HCT116 (cell line): ENCODE measurements around the gene HSPG2. TPM values are rescaled to one million over a fixed set of nuclear protein-coding genes. Genes with fewer than 3 reads are reported as not detected.
"Not testable (repeated sequence)": the region's sequence is repeated elsewhere in the genome, so short reads cannot be mapped to it uniquely, and the experiment has no call there.

Experiments
- ATAC-seq: fragments of 200-7000 bp; cut with Tn5 transposase; 2 replicates; pipeline ENCODE4 v1.9.1; 2020; ENCODE audit warnings: mild to moderate bottlenecking, moderate library complexity
- BruUV-seq: library from RNA; stranded (reverse); fragments of 400-500 nt; replicated peaks from 2 replicates; lab custom pipeline; 2021; lab: Mats Ljungman, UMichigan
- CTCF ChIA-PET: fragments of 300-600 bp; sonication (Branson Sonifier 250); formaldehyde crosslinking; loops from one replicate; lab custom pipeline; 2021; ENCODE audit warnings: antibody characterized with exemption; lab: Charles Lee
- POLR2A ChIA-PET: fragments of 300-600, 350-600 bp; sonication (Branson Sonifier 250); formaldehyde crosslinking; loops from one replicate; lab custom pipeline; 2021; ENCODE audit warnings: antibody characterized with exemption; lab: Charles Lee
- RAD21 ChIA-PET, 2 experiments: fragments of 300-600 bp; sonication (Branson Sonifier 250); formaldehyde crosslinking; loops; one replicate each; lab custom pipeline; 2023; ENCODE audit warnings: low total read pairs in 2 of 2; ENCODE audit not compliant: uncharacterized antibody in 2 of 2, unreplicated experiment in 2 of 2, low non-redundant PET in 1 of 2; lab: Charles Lee
- DNase-seq: peaks from one replicate; pipeline ENCODE4 v3.0.0-alpha.2; 2010; ENCODE audit warnings: low read depth, low spot score
- H2AFZ ChIP-seq: fragments of 200-600 bp; shearing (Covaris generic), sonication (generic); 2 replicates; pipeline ENCODE4 v1.6.1; 2017; ENCODE audit warnings: low read depth, mixed run types, mixed read lengths, antibody characterized with exemption, low read length; ENCODE audit not compliant: poor library complexity, severe bottlenecking
- H3K27ac ChIP-seq: 2 replicates; pipeline ENCODE4 v1.5.1; 2012; ENCODE audit warnings: low read depth, low read length
- H3K27me3 ChIP-seq: fragments of 200-600 bp; sonication (generic); 2 replicates; pipeline ENCODE4 v1.6.1; 2016; ENCODE audit warnings: mixed run types, low read length, mixed read lengths; ENCODE audit not compliant: insufficient read depth
- H3K36me3 ChIP-seq, 2 experiments: fragments of 200-500 bp in 1 of 2; fragments of 200-600 bp in 1 of 2; sonication (Bioruptor generic) in 1 of 2; sonication (generic) in 1 of 2; 2 replicates each; pipeline versions ENCODE4 v1.5.1 to v1.6.1; 2014 to 2016; ENCODE audit warnings: low read length in 2 of 2, inconsistent platforms in 1 of 2, mixed read lengths in 1 of 2, mixed run types in 1 of 2; ENCODE audit not compliant: insufficient read depth in 2 of 2, control insufficient read depth in 1 of 2
- H3K4me1 ChIP-seq, 2 experiments: fragments of 200-600 bp in 1 of 2; sonication (generic) in 1 of 2; 2 replicates each; pipeline versions ENCODE4 v1.5.1 to v1.6.1; 2012 to 2017; ENCODE audit warnings: low read length in 2 of 2, inconsistent platforms in 1 of 2, mild to moderate bottlenecking in 1 of 2, mixed read lengths in 1 of 2, mixed run types in 1 of 2, moderate library complexity in 1 of 2; ENCODE audit not compliant: insufficient read depth in 2 of 2, control insufficient read depth in 1 of 2
- H3K4me2 ChIP-seq: fragments of 200-600 bp; sonication (generic); 2 replicates; pipeline ENCODE4 v1.6.1; 2017; ENCODE audit warnings: mixed run types, low read length, mixed read lengths
- H3K4me3 ChIP-seq, 2 experiments: fragments of 200-600 bp in 1 of 2; sonication (generic) in 1 of 2; replicated peaks in 1 of 2; 2 replicates each; pipeline ENCODE4 v1.5.1; 2011 to 2016; ENCODE audit warnings: low read length in 2 of 2, control low read depth in 1 of 2, low read depth in 1 of 2, mild to moderate bottlenecking in 1 of 2, mixed read lengths in 1 of 2, mixed run types in 1 of 2
- H3K79me2 ChIP-seq: fragments of 200-600 bp; sonication (generic); 2 replicates; pipeline ENCODE4 v1.6.1; 2017; ENCODE audit warnings: mild to moderate bottlenecking, mixed run types, low read length, moderate library complexity, mixed read lengths; ENCODE audit not compliant: insufficient read depth
- H3K9ac ChIP-seq: fragments of 200-600 bp; sonication (generic); 2 replicates; pipeline ENCODE4 v1.6.1; 2016; ENCODE audit warnings: low read length, mixed read lengths
- H3K9me2 ChIP-seq: fragments of 200-600 bp; sonication (generic), shearing (Covaris generic); 2 replicates; pipeline ENCODE4 v1.6.1; 2017; ENCODE audit warnings: mixed run types, mild to moderate bottlenecking, moderate library complexity; ENCODE audit not compliant: insufficient read depth
- H3K9me3 ChIP-seq, 2 experiments: fragments of 200-500 bp in 1 of 2; fragments of 200-600 bp in 1 of 2; sonication (Bioruptor generic) in 1 of 2; sonication (generic) in 1 of 2; 2 replicates each; pipeline ENCODE4 v1.6.1; 2014 to 2017; ENCODE audit warnings: low read length in 2 of 2, mixed read lengths in 2 of 2, inconsistent platforms in 1 of 2, low read depth in 1 of 2, mild to moderate bottlenecking in 1 of 2, mixed run types in 1 of 2, moderate library complexity in 1 of 2; ENCODE audit not compliant: control insufficient read depth in 1 of 2, insufficient read depth in 1 of 2
- H4K20me1 ChIP-seq: fragments of 200-600 bp; sonication (generic), shearing (Covaris generic); 2 replicates; pipeline ENCODE4 v1.6.1; 2017; ENCODE audit warnings: mixed run types, mild to moderate bottlenecking, moderate library complexity; ENCODE audit not compliant: insufficient read depth
- intact Hi-C: fragments of 100-400 bp; cut with micrococcal nuclease; formaldehyde crosslinking; loops from 2 replicates; pipeline ENCODE4 v1.10.0; 2022
- total RNA-seq: library from RNA; stranded (reverse); gene quantifications from one replicate; pipeline ENCODE4 v1.2.1, GENCODE V29; 2021; ENCODE audit not compliant: unreplicated experiment

Gene HSPG2
- total RNA-seq, 1 experiment from 2014 or later, result 55.7 TPM

DNA sequence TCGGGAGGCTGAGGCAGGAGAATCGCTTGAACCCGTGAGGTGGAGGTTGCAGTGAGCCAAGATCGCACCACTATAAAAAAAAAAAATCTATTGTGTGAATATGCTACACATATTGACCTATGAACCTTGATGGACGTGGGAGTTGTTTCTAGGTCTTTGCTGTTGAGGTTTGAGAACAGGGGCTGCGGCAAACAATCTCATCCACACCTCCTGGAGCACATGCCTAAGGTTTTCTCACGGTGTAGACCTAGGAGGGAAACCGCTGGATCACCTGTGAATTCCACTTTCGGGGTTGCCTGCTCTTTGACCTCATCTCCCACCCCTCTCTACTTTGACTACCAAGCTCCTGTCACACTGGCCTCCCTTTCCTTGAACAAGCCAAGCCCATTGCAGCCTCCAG lies 38.2 kb upstream of the HSPG2 start:
- H3K27me3 ChIP-seq, POLR2A ChIA-PET, intact Hi-C loops, H3K9ac ChIP-seq, H3K9me2 ChIP-seq, DNase-seq, RAD21 ChIA-PET, BruUV-seq, ATAC-seq, H3K4me3 ChIP-seq, H3K36me3 ChIP-seq, H2AFZ ChIP-seq, H3K4me2 ChIP-seq, H3K9me3 ChIP-seq, H4K20me1 ChIP-seq, H3K79me2 ChIP-seq, H3K27ac ChIP-seq, CTCF ChIA-PET: not testable (repeated sequence)
- H3K4me1 ChIP-seq, result peaks cover 2 to 11% of the 10 kb centered on the region in 2 experiments; a peak in 1 of 4 replicates

DNA sequence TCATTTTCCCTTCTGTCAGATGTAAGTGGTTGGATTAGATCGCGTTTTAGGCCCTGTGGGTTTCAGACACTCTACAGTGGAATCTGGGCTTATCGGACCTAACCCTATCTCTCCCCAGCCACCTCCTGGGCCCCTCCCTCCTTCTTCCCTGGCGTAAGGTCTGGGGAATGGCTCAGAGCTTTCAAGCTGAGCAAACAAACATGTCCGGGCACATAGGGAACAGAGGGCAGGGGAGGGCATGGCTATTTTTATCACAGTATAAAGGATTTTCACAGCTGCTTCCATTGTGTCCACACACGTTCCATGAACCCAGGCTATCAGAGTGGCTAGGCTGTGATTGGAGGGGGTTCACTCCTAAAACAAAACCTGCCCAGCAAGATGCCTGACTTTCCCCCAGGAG lies 37.6 kb upstream of the HSPG2 start:
- POLR2A ChIA-PET, RAD21 ChIA-PET, H3K9me2 ChIP-seq, H4K20me1 ChIP-seq, H3K27ac ChIP-seq, H3K27me3 ChIP-seq, H3K79me2 ChIP-seq, CTCF ChIA-PET, H3K9me3 ChIP-seq, H3K4me2 ChIP-seq, DNase-seq, H3K9ac ChIP-seq, H3K4me3 ChIP-seq, intact Hi-C loops, H3K36me3 ChIP-seq, BruUV-seq: not testable (repeated sequence)
- ATAC-seq, result peak; percentile 37
- peaks cover 2 to 11% of the 10 kb centered on the region in 2 experiments; a peak in 1 of 4 replicates for H3K4me1 ChIP-seq
- peak overlapping the region; percentile 26 for H2AFZ ChIP-seq

DNA sequence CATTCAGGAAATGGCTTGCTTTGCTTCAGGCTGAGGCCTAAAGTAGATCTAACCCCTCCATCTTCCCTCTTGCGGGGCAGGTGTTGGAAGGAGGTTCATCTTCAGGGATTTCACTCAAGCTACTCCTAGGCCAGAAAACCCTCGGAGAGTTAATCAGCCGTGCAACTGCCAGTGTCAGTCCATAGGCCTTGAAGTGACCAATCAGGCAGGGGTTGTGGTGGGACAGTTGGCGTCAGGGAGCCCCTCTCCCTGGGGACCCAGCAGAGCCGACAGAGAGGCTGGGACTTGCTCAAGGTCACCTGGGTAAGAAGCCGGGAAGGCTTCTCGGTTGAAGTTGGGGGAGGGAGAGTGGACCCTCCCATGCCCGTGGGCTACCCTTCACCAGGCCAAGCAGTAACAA lies 36.8 kb upstream of the HSPG2 start:
- H3K27ac ChIP-seq, H3K27me3 ChIP-seq, DNase-seq, CTCF ChIA-PET, H3K9me2 ChIP-seq, H3K79me2 ChIP-seq, H3K9me3 ChIP-seq, H3K4me3 ChIP-seq, H2AFZ ChIP-seq, ATAC-seq, BruUV-seq, H3K4me2 ChIP-seq, RAD21 ChIA-PET, H3K36me3 ChIP-seq, H4K20me1 ChIP-seq, intact Hi-C loops, H3K9ac ChIP-seq, POLR2A ChIA-PET: not testable (repeated sequence)
- peaks cover 2 to 11% of the 10 kb centered on the region in 2 experiments; a peak in 1 of 4 replicates for H3K4me1 ChIP-seq
